Measurements from ENCODE around the gene AGPAT2.

The AGPAT2 gene

DNA sequence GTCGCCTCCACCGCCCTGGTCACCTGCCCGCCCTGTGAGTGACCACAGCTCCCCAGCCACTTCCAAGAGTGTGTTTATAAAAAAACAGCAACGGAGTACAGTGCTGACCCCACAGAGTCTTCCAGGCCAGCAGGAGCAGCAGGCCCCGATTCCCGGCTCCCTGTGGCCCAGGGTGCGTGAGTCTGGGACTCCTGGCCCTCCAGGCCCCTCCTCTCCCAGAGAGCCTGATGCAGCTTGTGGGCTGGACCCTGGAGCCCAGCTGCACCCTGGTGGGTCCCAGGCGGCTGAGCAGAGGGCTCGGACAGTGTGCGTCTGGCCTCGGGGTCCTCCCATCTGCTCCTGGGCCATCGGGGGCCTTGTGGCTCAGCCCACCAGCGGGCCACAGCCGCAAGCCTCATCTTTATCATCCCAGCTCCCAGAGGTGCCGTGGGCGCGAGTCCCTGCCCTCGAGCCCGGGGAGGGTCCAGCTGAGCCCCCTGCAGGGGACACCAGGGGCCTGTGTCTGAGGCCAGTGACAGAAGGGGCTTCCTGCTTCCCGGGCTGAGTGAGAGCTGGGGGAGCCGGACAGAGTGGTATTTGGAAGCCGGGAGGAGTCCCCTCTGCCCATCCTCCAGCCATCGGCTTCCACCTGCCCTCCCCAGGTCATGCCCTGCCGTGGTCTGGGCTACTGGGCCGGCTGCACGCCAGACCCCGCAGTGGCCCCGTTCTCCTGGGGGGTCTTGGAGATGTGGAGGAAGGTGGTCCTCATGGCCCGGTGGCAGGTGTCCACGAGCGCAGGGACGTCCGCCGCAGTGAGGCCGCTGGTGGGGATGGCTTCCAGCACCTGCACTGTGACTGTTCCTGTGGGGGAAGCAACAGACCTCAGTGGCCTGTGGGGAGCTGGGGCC lies 13.9 kb downstream of the AGPAT2 start:
- DNase-seq (ENCODE audit: low read depth in 2 of 2) = no peak

DNA sequence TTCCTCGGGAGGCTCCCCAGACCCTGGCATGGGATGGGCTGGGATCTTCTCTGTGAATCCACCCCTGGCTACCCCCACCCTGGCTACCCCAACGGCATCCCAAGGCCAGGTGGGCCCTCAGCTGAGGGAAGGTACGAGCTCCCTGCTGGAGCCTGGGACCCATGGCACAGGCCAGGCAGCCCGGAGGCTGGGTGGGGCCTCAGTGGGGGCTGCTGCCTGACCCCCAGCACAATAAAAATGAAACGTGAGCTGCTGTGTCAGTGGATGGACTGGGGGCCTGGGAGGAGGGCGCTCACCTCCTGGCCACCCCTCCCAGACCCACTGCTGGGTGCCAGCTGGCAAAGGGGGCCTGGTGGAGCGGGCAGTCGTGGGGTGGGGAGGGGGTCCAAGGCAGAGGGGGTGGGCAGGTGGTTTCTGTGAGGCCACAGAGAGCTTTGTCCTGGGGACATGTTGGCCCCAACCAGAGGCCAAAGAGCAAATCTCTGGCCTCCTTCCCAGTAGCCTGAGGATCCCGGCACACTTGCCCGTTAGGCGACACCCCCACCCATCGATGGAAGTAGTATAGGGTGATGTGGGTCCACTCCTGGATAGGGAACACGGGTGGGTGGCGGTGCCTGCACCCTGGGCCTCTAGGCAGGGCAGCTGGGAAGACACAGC lies 14.7 kb downstream of the AGPAT2 start:
- no peak for DNase-seq (ENCODE audit: low read depth in 2 of 2)

DNA sequence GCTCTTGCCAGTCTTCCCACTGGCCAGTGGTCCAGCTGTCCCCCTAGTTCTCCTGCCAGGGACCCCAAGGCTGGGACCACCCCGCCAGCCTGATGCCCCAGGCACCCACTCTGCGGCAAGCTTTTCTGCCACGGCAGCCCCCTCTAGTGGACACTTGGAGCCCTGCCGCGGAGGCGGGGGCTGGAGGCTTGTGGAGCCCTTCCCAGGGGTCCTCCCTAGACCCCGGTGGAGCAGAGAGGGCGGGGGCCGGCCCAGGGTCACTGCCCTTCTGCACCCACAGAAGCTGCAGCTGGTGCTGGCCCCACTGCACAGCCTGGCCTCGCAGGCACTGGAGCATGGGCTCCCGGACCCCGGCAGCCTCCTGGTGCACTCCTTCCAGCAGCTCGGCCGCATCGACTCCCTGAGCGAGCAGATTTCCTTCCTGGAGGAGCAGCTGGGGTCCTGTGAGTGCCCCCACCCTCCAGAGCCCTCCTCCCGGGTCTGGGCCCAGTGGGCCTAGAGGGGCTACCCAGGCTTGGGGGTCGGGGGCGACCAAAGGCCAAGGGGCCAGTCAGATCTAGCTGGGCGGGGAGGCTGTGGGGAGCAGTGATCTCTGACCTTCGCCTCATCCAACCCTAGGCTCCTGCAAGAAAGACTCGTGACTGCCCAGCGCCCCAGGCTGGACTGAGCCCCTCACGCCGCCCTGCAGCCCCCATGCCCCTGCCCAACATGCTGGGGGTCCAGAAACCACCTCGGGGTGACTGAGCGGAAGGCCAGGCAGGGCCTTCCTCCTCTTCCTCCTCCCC lies 15.4 kb downstream of the AGPAT2 start:
- no peak for DNase-seq (ENCODE audit: low read depth in 2 of 2)

DNA sequence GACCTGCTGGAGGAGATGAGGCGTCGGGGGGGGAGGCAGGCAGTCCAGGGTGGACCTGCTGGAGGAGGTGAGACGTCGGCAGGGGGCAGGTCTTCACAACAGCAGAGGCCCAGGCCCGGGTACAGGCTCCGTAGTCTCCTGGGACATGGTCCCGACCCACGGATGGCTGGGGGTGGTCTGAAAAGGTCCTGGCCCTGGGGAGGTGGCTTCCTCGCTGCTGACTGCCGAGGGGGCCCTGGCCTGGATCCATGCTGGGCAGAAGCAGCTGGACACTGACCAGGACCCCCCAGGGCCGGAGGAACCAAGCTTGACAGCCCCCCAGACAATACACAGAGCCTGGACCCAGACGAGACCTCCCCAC lies 16.0 kb downstream of the AGPAT2 start:
- DNase-seq (ENCODE audit: low read depth in 2 of 2) = no peak

DNA sequence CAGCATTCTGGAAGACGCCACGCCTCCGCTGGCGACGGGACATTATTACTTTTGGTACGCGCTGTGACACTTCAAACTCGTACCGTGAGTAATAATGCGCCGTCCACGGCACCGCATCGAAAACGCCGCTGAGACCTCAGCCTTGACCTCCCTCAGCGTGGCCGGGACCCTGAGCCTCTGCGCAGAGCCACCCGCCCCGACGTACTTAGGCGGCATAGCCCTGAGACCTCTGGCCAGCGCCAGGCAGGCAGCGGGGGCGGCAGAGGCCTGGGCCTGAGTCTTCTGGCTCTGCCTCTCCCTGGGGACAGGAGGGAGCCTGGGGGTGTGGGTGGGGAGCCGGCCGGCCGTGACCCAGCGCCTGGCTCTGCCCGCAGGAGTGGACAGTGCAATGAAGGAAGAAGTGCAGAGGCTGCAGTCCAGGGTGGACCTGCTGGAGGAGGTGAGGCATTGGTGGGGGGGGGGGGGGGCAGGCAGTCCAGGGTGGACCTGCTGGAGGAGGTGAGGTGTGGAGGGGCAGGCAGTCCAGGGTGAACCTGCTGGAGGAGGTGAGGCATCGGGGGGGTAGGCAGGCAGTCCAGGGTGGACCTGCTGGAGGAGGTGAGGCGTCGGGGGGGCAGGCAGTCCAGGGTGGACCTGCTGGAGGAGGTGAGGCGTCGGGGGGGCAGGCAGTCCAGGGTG lies 16.5 kb downstream of the AGPAT2 start:
- DNase-seq (ENCODE audit: low read depth in 2 of 2) = no peak

DNA sequence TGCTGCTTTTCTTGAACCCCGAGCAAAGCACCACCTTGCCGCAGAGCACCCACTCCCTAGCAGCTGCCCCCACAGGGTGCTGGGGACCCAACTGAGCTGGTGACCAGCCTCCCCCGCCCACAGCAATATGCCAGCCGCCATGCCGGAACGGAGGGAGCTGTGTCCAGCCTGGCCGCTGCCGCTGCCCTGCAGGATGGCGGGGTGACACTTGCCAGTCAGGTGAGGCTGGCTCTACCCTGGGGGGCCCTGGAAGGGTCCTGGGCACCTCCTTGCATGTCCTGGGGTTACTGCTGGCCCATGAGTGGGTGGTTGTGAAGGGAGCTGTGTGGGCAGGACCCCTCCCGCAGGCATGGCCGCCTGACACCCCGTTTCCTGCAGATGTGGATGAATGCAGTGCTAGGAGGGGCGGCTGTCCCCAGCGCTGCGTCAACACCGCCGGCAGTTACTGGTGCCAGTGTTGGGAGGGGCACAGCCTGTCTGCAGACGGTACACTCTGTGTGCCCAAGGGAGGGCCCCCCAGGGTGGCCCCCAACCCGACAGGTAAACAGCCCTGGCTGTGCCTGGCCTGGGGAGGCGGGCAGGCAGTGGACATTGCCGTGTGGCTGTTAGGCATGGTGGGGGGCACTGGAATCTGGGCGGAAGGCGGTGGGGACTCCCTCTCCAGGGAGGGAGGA lies 17.3 kb downstream of the AGPAT2 start:
- DNase-seq (ENCODE audit: low read depth in 2 of 2) = no peak

DNA sequence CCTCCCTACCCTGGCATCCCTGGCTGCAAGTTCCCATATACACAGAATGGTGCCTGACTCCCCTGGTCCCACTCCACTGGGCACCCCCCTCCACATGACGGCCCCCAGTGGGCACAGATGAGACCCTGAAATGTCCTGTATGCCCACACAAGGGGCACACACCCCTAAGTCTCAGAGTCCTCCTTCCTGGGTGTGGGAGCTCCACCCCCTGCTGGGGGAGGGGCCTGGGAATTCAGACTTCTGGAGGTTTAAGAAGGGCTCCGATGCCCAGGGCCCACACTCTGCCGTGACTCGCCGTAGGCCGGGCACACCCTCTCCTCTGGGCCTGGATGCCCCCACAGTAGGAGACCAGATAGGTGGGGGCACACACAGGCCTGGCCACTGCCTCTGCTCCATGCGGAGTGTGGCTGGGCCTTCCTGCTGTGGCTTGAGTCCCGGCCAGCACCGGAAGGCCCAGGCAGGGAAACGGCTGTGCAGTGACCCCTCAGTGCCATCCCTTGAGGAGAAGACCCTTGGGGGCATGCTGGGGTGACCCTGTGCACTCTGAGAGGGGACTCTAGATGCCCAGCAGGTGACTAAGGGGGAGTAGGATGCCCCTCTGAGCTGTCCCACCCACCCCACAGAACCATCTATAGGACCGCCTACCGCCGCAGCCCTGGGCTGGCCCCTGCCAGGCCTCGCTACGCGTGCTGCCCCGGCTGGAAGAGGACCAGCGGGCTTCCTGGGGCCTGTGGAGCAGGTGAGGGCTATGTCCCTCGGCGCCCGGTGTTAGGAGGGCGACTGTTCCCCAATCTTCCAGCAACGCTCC lies 18.1 kb downstream of the AGPAT2 start:
- no peak for DNase-seq (ENCODE audit: low read depth in 2 of 2)

DNA sequence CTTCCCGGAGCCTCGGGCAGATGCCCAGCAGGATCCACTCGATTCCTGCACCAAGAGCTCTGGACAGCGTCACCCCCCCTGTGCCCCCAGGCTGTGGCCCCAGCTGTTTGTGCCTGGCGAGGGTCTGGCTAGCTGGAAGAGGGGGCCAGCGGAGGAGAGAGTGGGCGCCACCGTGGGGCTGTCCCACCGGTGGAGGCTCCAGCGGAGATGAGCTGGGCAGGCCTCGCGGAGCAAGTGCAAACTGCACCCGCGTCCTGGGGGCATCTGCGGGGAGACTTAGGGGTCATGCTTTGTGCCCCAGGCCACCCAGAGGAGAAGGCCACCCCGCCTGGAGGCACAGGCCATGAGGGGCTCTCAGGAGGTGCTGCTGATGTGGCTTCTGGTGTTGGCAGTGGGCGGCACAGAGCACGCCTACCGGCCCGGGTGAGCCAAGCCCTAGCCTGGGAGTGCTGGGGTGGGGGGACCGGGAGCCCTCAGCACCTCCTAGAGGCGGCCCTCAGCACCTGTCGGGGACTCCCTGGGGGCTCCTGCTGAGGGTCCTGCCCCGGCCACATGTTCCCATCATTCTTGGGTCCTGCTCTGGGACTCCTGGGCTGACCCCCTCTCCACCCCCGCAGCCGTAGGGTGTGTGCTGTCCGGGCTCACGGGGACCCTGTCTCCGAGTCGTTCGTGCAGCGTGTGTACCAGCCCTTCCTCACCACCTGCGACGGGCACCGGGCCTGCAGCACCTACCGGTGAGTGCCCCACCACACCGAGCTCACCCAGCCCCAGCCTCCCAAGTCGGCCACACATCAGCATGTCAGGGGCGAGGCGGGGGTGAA lies 19.1 kb downstream of the AGPAT2 start:
- DNase-seq (ENCODE audit: low read depth in 2 of 2) = no peak

DNA sequence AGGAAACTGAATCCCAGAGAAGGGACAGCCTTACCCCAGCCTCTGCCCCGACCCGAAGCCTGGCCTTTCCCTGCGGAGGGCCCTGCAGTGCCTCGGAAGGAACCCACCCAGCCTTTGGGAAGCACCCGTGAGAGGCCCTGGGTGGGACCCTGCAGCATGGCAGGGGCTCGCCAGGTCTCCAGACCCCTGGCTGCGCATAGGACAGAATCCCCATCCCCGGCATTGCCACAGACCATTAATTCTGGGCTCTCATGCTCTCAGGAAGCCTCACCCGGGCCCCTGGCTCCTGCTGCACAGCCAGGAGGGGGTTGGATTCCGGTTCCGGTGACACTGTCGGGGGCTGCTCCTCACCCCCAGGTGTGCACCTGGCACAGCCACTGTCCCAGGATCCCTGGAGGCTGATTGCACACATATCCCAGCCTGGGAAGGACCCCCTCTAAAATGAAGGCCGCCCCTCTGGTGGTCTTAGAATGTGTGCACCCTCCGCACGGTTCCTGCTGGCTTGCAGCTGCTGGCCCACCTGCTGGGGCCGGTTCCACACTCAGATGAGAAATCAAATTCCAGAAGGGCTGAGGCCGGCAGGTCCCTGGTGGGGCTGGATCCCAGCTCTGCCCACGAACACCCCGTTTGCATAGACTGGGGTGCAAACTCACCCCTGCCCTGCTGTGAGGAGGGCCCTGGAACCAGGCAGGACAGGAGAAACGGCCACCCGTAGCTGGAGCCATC lies 19.9 kb downstream of the AGPAT2 start:
- no peak for DNase-seq (ENCODE audit: low read depth in 2 of 2)

DNA sequence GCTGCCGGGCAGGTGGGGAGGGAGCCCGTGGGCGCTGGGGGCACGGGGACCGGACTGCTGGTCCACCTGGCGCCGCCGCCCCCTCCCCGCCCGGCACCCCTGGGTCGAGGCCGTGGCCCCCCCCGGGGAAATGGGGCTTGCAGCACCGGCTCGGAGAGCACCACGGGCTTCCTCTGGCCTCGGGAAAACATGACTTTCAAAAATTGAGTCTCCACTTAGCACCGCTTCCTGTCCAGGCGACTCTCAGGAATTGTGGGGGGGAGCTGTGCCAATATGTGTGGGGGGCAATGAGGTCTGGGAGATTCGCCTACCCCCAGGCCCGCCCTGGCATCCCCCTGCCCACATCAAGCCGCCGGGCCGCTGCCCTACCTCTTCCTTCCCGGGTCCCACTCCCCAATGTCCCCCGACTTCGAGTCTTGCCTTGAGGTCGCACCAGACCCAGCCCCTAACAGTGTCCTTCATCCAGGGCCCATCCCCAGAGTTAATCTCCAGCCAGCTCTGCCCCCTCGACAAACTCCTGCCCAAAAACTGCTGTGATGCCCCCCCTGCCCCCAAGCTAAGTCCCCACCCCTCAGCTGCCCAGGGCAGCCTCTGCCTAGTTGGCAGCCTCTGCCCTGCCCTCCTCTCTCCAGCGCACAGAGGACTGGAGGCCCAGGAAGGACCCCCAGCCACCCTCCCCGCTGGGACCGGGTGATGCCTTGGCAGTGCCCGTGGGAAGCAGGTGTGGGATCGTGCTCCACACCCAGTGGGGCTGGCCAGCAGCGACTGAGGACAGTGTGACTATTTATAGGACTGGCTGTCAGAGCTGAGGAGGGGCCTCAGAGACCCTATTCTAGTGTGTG lies 20.7 kb downstream of the AGPAT2 start:
- no peak for DNase-seq (ENCODE audit: low read depth in 2 of 2)

DNA sequence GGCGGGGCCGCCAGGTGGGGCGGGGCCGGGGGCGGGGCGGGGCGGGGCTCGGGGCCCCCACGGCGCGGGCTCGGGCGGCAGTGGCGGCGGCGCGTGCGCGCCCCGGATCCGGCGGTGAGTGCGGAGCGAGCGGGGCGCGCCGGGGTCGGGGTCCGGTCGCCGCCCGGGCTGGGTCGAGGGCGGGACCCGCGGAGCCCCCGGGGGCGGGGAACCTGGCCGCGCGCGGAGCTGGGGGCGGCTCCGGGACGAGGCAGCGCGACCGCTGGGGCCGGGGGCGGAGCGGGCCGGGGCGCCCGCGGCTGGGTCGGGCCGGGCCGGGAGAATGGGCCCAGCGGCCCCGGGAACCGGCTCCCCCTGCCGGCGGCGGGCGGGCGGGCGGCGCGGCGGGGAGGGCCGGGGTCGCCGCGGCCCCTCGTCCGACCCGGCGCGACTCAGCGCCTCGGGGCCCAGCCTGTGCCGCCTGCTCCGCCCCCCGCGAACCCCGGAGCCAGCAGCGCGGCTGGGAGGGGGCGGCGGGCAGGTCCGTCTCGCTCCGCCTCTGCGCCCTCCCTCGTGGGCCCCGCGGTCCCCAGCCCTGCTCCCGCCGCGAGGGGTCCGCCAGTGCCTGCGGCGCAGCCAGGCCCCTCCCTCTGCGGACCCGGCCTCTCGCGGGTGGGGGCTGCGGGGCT lies 21.4 kb downstream of the AGPAT2 start:
- no peak for DNase-seq (ENCODE audit: low read depth in 2 of 2)

DNA sequence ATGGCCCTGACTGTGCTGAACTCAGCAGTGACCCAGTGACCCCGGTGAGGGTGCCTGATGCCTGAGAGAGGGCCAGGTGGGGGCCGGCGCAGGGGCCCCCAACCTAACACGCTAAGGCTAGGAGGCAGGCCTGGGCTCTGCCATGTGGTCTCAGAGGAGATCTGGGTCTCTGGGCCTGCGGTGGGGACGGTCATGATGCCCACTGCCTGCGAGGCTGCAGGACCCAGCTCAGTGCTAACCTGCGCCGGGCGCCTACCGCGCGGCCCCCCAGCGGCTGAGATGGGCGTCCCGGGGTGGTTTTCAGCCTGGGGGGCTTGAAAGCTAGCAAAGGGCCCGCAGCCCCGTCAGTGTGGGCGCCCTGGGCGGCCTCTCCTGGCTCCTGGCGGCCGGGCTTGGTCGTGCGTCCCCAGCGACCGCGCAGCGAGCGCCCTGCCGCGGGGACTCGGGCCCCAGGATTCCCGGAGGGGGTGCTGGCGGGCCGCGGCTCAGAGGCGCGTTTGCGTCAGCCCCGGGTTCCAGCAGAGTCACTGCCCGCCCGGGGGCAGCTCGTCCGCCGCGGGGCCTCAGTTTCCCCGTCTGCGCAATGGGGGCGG lies 22.1 kb downstream of the AGPAT2 start:
- no peak for DNase-seq (ENCODE audit: low read depth in 2 of 2)

DNA sequence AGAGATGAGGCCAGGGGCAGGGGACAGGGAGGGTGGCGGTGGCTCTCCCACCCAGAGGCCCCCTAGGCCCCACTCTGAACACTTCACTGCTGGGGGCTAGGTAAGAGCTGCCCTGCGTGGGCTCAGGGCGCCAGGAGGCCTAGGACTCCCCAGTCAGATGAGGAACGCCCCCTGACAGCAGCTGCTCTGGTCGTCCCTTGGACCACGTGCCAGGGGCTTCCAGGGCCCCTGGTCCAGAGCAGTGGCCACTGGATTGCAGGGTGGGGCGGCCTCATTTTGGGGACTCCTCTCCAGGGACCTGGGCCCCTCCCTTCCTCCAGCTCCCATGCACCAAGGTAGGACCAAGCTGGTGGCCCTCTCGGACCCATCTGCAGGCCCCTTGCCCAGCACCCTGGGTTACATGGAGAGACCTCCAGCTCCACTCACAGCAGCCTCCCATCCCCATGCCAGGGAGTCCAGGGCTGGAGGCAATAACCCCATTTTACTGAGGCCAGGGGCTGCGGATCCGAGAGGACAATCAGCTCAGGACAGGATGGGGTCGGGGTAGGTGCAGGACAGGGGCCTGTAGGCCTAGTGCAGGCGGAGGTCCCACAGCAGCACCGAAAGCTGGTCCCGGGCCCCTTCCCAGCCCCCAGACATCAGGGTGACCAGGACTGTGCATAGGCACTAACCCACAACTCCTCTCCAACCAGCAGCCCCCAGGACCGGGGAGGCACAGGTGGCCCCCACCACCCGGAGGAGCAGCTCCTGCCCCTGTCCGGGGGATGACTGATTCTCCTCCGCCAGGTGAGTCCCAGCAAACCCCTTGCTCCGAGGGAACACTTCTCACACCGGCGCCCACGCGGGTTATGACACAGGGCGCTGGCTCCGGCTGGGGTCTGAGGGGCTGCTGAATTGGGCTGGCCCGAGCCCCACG lies 23.0 kb downstream of the AGPAT2 start:
- DNase-seq (ENCODE audit: low read depth in 2 of 2) = no peak

DNA sequence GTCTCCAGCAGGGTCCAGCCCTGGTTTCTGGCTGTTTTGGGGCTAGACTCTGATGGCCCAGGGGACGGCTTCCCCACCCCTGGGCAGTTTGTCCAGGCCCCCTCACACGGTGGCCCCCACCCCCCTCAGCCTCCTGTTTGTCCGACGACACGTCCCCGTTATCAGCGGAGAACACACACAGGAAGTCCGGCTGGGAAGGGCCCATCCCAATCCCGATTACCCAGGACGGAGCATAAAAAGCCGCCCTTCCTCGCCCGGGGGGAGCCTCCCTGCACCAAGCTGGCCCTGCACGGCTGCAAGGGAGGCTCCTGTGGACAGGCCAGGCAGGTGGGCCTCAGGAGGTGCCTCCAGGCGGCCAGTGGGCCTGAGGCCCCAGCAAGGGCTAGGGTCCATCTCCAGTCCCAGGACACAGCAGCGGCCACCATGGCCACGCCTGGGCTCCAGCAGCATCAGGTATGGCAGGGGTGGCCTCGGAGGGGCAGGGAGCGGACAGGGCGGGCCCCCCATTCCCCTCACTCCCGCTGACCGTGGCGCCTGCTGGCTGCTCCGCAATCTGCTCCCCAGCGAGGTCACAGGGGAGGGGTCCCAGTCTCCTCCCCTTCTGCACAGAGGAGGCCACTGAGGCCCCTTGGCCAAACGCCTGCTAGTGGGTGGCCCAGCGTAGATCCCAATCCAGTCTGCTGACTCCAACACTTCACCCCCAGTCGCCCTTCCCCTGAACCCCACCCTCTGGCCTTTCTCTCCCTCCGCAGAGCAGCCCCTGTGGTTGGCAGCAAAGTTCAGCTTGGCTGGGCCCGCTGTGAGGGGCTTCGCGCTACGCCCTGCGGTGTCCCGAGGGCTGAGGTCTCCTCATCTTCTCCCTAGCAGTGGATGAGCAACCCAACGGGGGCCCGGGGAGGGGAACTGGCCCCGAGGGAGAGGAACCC lies 24.3 kb downstream of the AGPAT2 start, which contains the start of gene EGFL7:
Gene EGFL7 (plus strand): TSS at position 261 of the 926 bp plus-strand sequence. CDS start 5,367 bp downstream, outside the sequence.
- DNase-seq (ENCODE audit: low read depth in 2 of 2) = no peak

DNA sequence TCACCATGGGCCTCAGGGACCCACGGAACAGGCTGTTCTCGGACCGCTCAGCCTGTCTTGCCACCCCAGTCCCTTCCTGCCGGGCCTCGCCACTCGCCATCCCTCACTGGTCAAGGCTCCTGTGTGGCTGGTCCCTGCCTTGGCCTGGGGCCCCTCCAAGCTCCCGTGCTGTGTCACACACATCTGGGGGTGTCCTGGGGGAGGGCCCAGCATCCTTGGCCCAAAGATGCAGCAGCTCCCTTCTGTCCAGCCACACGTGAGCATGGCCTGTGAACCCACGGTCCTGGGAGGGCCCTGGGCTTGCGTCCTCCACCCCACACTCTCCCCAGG lies 25.0 kb downstream of the AGPAT2 start:
- no peak for DNase-seq (ENCODE audit: low read depth in 2 of 2)

Measured in fibroblast of skin of left quadriceps (primary cell).